Naive thymus-derived CD8-positive, alpha-beta T cell (primary cell): ENCODE data around the gene ATRNL1. TPM values are rescaled to one million over a fixed set of nuclear protein-coding genes. Genes with fewer than 3 reads are reported as not detected.

Experiments used
- ATAC-seq, 2 donors: fragments of 150-1000 bp; cut with Tn5 transposase in 1 of 2; sonication (Bioruptor Pico), chemical (Tn5 transposase) in 1 of 2; 1 replicate in 1 of 2; 2 replicates in 1 of 2; pipeline ENCODE4 v1.10.0; 2021; ENCODE audit warnings: mild to moderate bottlenecking in 2 of 2, moderate library complexity in 2 of 2
- POLR2A ChIA-PET: fragments of 350-600 bp; sonication (Branson Sonifier 250); formaldehyde crosslinking; loops from one replicate; lab custom pipeline; 2021; ENCODE audit warnings: antibody characterized with exemption; lab: Charles Lee
- DNase-seq, 10 donors: peaks; one replicate each; pipeline versions ENCODE4 v3.0.0 to v3.0.0-alpha.2; 2020 to 2022
- H3K27ac Mint-ChIP-seq, 10 donors: one replicate each; pipeline ENCODE4 v1.8.0; 2020 to 2022; ENCODE audit warnings: mild to moderate bottlenecking in 10 of 10, mixed read lengths in 10 of 10, moderate library complexity in 4 of 10, inconsistent platforms in 1 of 10
- H3K27me3 Mint-ChIP-seq, 5 donors: one replicate each; pipeline ENCODE4 v1.8.0; 2021 to 2022; ENCODE audit warnings: mixed read lengths in 5 of 5
- H3K36me3 Mint-ChIP-seq, 3 donors: one replicate each; pipeline ENCODE4 v1.8.0; 2020 to 2022; ENCODE audit warnings: mixed read lengths in 3 of 3, mild to moderate bottlenecking in 2 of 3, inconsistent platforms in 1 of 3
- H3K4me1 Mint-ChIP-seq, 4 donors: one replicate each; pipeline ENCODE4 v1.8.0; 2021 to 2022; ENCODE audit warnings: mixed read lengths in 4 of 4
- H3K4me3 Mint-ChIP-seq, 10 donors: one replicate each; pipeline ENCODE4 v1.8.0; 2020 to 2022; ENCODE audit warnings: mild to moderate bottlenecking in 10 of 10, mixed read lengths in 10 of 10, moderate library complexity in 6 of 10, inconsistent platforms in 1 of 10
- H3K9me3 Mint-ChIP-seq, 9 donors: one replicate each; pipeline ENCODE4 v1.8.0; 2020 to 2022; ENCODE audit warnings: mixed read lengths in 9 of 9, mild to moderate bottlenecking in 3 of 9, inconsistent platforms in 1 of 9, moderate library complexity in 1 of 9
- polyA plus RNA-seq, 3 donors: library from polyadenylated mRNA; unstranded; fragments of 300-500 nt; fragmentation: Illumina TruSeq; gene quantifications; one replicate each; pipeline ENCODE4 v1.2.3, GENCODE V29; 2021
- total RNA-seq, 8 experiments: library from RNA in 2 of 8; stranded (reverse) in 2 of 8; gene quantifications; one replicate each; pipeline ENCODE4 v1.2.3 and lab custom pipeline; 2021 to 2026

Gene ATRNL1
- total and polyA plus RNA-seq, 5 experiments from 2014 or later: not detected

- Mint-ChIP-seq H3K4me1 (no peaks in the 10 kb centered on the region), H3K4me3 (no peak overlapping the region), H3K36me3 (no peaks in the 10 kb centered on the region), H3K9me3 (peaks cover 0 to 1% (median 0%) of the 10 kb centered on the region in 9 donors), H3K27me3 (no peaks in the 10 kb centered on the region), H3K27ac (no peak overlapping the region)
- POLR2A ChIA-PET: no interaction called here
- DNase-seq (no peak), ATAC-seq (no peak)
These were observed 679.4 kb downstream of the ATRNL1 start for GRCh38 chr10:115772606-115773005.

DNA sequence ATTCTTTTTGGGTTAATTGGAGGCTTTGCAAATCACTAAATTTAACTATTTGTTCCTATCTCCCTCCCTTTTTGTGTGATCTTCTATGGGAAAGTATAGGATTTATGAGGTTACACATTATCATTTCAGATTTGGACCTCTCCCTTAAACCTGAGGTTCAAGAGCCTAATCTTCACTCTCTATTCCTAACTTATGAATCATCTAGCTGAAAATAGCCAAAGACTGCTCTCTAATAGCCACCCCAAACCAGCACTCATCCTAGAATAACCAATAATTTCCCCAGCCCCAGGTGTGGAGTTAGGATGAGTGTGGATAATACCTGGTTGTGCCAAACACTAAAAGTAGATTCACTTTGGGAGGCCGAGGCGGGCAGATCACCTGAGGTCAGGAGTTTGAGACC is 680.7 kb downstream of the ATRNL1 start:
- Mint-ChIP-seq H3K4me1 (no peaks in the 10 kb centered on the region), H3K9me3 (peaks cover 0 to 1% (median 0%) of the 10 kb centered on the region in 9 donors), H3K27me3 (no peaks in the 10 kb centered on the region), H3K36me3 (no peaks in the 10 kb centered on the region), H3K4me3 (no peak overlapping the region), H3K27ac (no peak overlapping the region)
- DNase-seq (no peak), ATAC-seq (no peak)
- POLR2A ChIA-PET: no interaction called here

GRCh38 chr10:115774721-115775120 is 681.6 kb downstream of the ATRNL1 start:
- H3K36me3 Mint-ChIP-seq: no peaks in the 10 kb centered on the region
- POLR2A ChIA-PET: no interaction called here
- ATAC-seq: no peak

DNA sequence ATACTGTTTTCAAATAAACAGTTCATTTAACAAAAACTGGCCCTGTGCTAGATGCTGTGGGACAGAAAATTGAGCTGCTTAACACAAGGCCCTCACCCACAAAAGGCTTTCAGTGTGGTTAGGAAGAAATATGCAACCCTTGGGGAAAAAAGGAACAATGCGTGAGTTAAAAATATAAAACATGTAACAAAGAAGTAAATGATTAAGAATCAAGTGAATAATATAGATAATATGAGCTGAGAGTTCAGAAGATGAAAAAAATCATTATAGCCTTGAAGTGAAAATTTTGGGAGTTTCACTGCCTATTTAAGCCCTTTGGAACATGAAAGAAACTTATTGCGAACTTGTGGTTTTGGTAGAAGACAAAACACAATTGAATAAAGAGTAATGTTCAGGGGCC is 684.5 kb downstream of the ATRNL1 start:
- Mint-ChIP-seq H3K4me1 (no peaks in the 10 kb centered on the region), H3K36me3 (no peaks in the 10 kb centered on the region), H3K9me3 (peaks cover 0 to 1% (median 0%) of the 10 kb centered on the region in 9 donors), H3K4me3 (no peak overlapping the region), H3K27me3 (no peaks in the 10 kb centered on the region), H3K27ac (no peak overlapping the region)
- POLR2A ChIA-PET: no interaction called here
- DNase-seq: no peak
- ATAC-seq: no peak

More at GRCh38 chr10:115774721-115775120, 681.6 kb downstream of the ATRNL1 start:
- H3K27ac Mint-ChIP-seq: no peak overlapping the region
- no peaks in the 10 kb centered on the region for H3K27me3 Mint-ChIP-seq
- H3K4me3 Mint-ChIP-seq: no peak overlapping the region
- H3K9me3 Mint-ChIP-seq: peaks cover 0 to 1% (median 0%) of the 10 kb centered on the region in 9 donors
- no peak for DNase-seq
- no peaks in the 10 kb centered on the region for H3K4me1 Mint-ChIP-seq

DNA sequence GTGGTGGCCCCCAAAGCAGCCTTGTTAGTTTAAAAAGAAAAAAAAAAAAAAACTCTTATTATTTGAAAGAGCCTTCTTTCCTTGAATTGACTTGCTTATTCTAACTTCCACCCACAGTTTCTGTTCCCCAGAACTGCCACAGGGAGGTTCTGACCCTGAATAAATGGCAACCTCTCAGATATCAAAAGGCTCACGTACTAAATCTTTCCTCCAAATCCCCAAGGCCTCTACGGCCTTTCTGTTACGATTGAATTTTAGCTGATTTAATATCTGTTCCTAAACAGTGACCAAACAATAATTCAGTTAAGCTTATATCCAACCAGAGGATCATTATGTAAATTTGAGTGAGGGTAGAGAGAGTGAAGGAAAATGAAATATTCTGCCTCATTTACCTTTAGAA is 697.1 kb downstream of the ATRNL1 start:
- POLR2A ChIA-PET: no interaction called here
- ATAC-seq: no peak
- H3K36me3 Mint-ChIP-seq: no peaks in the 10 kb centered on the region
- H3K4me1 Mint-ChIP-seq: no peaks in the 10 kb centered on the region
- H3K27me3 Mint-ChIP-seq: no peaks in the 10 kb centered on the region
- H3K9me3 Mint-ChIP-seq: peaks cover 0 to 3% (median 0%) of the 10 kb centered on the region in 9 donors
- H3K27ac Mint-ChIP-seq: no peak overlapping the region
- no peak overlapping the region for H3K4me3 Mint-ChIP-seq
- DNase-seq: no peak

- POLR2A ChIA-PET: no interaction called here
- peaks cover 0 to 6% (median 0%) of the 10 kb centered on the region in 9 donors for H3K9me3 Mint-ChIP-seq
- ATAC-seq (no peak), DNase-seq (no peak)
- H3K27ac Mint-ChIP-seq: no peak overlapping the region
- no peak overlapping the region for H3K4me3 Mint-ChIP-seq
- peaks cover 0 to 14% (median 1%) of the 10 kb centered on the region in 5 donors for H3K27me3 Mint-ChIP-seq
- H3K36me3 Mint-ChIP-seq: no peaks in the 10 kb centered on the region
- H3K4me1 Mint-ChIP-seq: no peaks in the 10 kb centered on the region
These were observed 702.8 kb downstream of the ATRNL1 start for GRCh38 chr10:115795964-115796363.

GRCh38 chr10:115801457-115801856 is 708.3 kb downstream of the ATRNL1 start:
- POLR2A ChIA-PET: no interaction called here
- Mint-ChIP-seq H3K27ac (no peak overlapping the region), H3K27me3 (peaks cover 0 to 28% (median 3%) of the 10 kb centered on the region in 5 donors), H3K4me3 (no peak overlapping the region), H3K36me3 (no peaks in the 10 kb centered on the region), H3K4me1 (peaks cover 0 to 2% (median 0%) of the 10 kb centered on the region in 4 donors), H3K9me3 (peaks cover 0 to 5% (median 0%) of the 10 kb centered on the region in 9 donors)
- no peak for ATAC-seq
- no peak for DNase-seq

DNA sequence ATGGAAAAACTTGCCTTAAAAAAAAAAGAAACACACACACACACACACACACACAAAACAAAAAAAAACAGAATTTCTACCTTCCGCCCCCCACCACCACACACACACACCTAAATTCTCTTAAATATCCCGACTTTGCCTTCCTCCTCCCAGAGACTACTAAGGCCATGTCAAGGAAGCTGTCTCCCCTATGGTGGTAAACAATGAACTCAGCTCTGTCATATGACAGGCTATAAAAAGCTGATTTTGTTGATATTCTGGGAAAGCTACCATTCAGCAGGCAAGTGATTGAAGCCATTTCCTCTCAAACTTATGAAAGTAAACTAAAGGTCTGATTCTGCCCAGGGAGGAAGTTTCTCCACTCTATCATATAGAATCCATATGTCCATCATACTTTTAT is 708.8 kb downstream of the ATRNL1 start:
- Mint-ChIP-seq H3K9me3 (peaks cover 0 to 5% (median 0%) of the 10 kb centered on the region in 9 donors), H3K27ac (no peak overlapping the region), H3K4me3 (no peak overlapping the region), H3K4me1 (peaks cover 0 to 2% (median 0%) of the 10 kb centered on the region in 4 donors), H3K36me3 (no peaks in the 10 kb centered on the region), H3K27me3 (peaks cover 0 to 28% (median 3%) of the 10 kb centered on the region in 5 donors)
- DNase-seq (no peak), ATAC-seq (no peak)
- POLR2A ChIA-PET: no interaction called here

- Mint-ChIP-seq H3K4me1 (peaks cover 0 to 2% (median 0%) of the 10 kb centered on the region in 4 donors), H3K4me3 (no peak overlapping the region), H3K27ac (no peak overlapping the region), H3K27me3 (peaks cover 0 to 28% (median 3%) of the 10 kb centered on the region in 5 donors), H3K9me3 (peaks cover 0 to 5% (median 0%) of the 10 kb centered on the region in 9 donors), H3K36me3 (no peaks in the 10 kb centered on the region)
- POLR2A ChIA-PET: no interaction called here
- ATAC-seq (no peak), DNase-seq (no peak)
These were observed 709.7 kb downstream of the ATRNL1 start for GRCh38 chr10:115802911-115803310.

GRCh38 chr10:115814542-115814941 is 721.4 kb downstream of the ATRNL1 start:
- H3K4me1 Mint-ChIP-seq: no peaks in the 10 kb centered on the region
- DNase-seq (no peak), ATAC-seq (no peak)
- H3K9me3 Mint-ChIP-seq: peaks cover 0 to 8% (median 4%) of the 10 kb centered on the region in 9 donors
- no peak overlapping the region for H3K4me3 Mint-ChIP-seq
- H3K27ac Mint-ChIP-seq: no peak overlapping the region
- H3K27me3 Mint-ChIP-seq: peaks cover 0 to 13% (median 0%) of the 10 kb centered on the region in 5 donors
- POLR2A ChIA-PET: no interaction called here
- H3K36me3 Mint-ChIP-seq: no peaks in the 10 kb centered on the region

DNA sequence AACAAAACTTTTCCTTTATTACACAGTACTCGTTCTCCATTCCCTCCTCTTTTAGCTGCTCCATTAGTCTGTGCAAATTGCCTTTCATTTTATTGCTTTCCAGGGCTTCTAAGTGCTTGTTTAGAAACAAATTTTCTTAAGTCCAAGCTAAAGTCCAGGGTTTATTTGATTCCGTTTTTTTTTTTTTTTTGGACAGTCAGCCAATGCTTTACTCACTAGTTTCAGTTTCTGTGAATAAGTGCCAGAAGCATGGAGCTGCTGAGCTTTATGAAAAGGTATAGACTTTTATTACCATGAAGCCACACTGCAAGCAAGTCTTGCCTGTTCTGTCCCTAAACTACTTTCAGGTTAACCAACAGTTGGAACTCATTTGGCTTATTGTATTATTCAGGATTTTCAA is 724.8 kb downstream of the ATRNL1 start:
- Mint-ChIP-seq H3K27ac (no peak overlapping the region), H3K4me3 (no peak overlapping the region), H3K9me3 (peaks cover 0 to 20% (median 7%) of the 10 kb centered on the region in 9 donors), H3K4me1 (no peaks in the 10 kb centered on the region), H3K36me3 (no peaks in the 10 kb centered on the region), H3K27me3 (peaks cover 0 to 41% (median 3%) of the 10 kb centered on the region in 5 donors)
- POLR2A ChIA-PET: no interaction called here
- ATAC-seq (no peak), DNase-seq (no peak)

DNA sequence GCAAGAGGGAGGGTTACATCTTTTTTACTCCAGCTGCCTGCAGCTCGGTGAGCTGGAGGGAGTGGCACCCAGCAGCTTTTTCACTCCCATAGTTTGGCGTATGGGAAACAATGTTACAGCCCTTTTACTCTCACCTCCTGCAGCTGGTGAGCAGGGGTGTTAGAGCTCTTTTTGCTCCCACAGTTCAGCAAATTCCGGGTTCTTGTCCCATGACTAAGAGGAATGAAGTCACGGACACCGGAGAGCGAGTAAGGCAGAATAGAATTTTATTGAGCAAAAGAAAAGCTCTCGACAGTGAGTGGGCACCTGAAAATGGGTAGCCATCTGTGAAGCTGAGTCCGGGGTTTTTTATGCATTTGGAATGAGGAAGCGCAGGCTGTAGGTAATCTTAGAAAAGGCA is 733.2 kb downstream of the ATRNL1 start:
- ATAC-seq (no peak), DNase-seq (no peak)
- no peak overlapping the region for H3K4me3 Mint-ChIP-seq
- peaks cover 0 to 24% (median 11%) of the 10 kb centered on the region in 9 donors for H3K9me3 Mint-ChIP-seq
- H3K4me1 Mint-ChIP-seq: no peaks in the 10 kb centered on the region
- no peaks in the 10 kb centered on the region for H3K36me3 Mint-ChIP-seq
- H3K27ac Mint-ChIP-seq: no peak overlapping the region
- peaks cover 0 to 12% (median 3%) of the 10 kb centered on the region in 5 donors for H3K27me3 Mint-ChIP-seq
- POLR2A ChIA-PET: no interaction called here

DNA sequence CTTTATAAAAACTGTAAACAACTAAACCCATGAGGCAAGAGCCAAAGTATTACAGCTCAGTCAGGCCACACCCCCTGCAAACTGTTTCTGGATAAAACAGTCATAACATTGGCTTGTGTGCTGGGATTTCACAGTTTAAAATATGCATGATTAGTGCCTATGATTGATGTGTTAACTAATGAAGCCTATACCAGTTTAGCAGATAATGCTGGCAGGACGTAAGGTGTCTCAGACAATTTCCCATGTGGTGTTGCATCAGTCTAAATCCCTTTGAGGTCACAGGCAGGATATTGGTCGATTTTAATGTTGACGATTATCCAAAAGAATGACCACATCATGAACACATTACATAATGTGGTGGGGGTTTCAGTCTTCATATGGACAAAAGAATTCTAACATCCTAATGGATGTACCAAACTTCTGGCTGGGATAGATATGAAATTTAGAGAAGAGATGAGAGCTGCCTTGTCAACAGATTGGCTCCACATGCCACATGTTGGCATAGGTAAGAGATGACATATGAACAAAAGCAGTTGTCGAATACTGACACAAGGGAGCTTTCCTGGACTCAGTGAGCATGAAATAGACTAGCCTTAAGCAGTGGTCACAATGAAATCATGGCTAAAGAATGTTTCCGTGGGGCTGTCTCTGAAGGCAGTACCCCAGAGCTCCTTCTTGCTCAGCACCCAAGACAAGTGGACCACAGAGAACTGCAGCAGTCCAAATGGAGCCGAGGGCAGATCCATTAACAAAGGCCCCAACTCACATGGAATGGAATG is 734.3 kb downstream of the ATRNL1 start:
- no peak overlapping the region for H3K27ac Mint-ChIP-seq
- H3K36me3 Mint-ChIP-seq: no peaks in the 10 kb centered on the region
- ATAC-seq (no peak), DNase-seq (no peak)
- peaks cover 0 to 13% (median 9%) of the 10 kb centered on the region in 9 donors for H3K9me3 Mint-ChIP-seq
- H3K4me1 Mint-ChIP-seq: no peaks in the 10 kb centered on the region
- no peak overlapping the region for H3K4me3 Mint-ChIP-seq
- POLR2A ChIA-PET: no interaction called here
- H3K27me3 Mint-ChIP-seq: peaks cover 0 to 1% (median 0%) of the 10 kb centered on the region in 5 donors
